22Rv1 (cell line): Measurements from ENCODE around the gene ATRX.
"Not testable (repeated sequence)": the region's sequence is repeated elsewhere in the genome, so short reads cannot be mapped to it uniquely, and the experiment has no call there.

ENCODE experiments used
- H3K27ac ChIP-seq: fragments of 450-650 bp; 2 replicates; pipeline ENCODE4 v1.5.1; 2017
- ZFX ChIP-seq: fragments of 450-650 bp; IDR thresholded peaks from 2 replicates; pipeline ENCODE4 v1.6.1; 2017; ENCODE audit warnings: antibody characterized with exemption, borderline replicate concordance
- TF ChIP-seq, protein P1 (sequence below): fragments of 450-650 bp; IDR thresholded peaks from 2 replicates; pipeline ENCODE4 v1.5.1; 2017; ENCODE audit warnings: mild to moderate bottlenecking

Gene ATRX

DNA sequence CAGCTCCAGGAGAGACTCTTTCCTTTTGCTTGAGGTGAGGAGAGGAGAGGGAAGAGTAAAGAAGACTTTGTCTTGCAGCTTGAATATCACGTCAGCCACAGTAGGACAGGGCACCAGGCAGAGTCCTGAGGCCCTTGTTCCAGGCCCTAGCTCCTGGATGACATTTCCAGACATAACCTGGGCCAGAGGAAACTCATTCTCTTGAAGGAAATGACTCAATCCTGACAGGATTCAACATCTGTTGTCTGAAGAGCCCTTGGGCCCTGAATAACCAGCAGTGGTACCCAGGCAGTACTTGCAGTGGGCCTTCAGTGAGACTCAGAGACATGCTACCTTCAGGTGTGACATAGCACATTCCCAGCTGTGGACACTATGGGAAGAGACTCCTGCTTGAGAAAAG is 276.0 kb downstream of the ATRX start:
- no peak overlapping the region for H3K27ac ChIP-seq
- TF ChIP-seq, protein P1, sequence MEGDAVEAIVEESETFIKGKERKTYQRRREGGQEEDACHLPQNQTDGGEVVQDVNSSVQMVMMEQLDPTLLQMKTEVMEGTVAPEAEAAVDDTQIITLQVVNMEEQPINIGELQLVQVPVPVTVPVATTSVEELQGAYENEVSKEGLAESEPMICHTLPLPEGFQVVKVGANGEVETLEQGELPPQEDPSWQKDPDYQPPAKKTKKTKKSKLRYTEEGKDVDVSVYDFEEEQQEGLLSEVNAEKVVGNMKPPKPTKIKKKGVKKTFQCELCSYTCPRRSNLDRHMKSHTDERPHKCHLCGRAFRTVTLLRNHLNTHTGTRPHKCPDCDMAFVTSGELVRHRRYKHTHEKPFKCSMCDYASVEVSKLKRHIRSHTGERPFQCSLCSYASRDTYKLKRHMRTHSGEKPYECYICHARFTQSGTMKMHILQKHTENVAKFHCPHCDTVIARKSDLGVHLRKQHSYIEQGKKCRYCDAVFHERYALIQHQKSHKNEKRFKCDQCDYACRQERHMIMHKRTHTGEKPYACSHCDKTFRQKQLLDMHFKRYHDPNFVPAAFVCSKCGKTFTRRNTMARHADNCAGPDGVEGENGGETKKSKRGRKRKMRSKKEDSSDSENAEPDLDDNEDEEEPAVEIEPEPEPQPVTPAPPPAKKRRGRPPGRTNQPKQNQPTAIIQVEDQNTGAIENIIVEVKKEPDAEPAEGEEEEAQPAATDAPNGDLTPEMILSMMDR: no peak
- TF ChIP-seq ZFX: no peak

DNA sequence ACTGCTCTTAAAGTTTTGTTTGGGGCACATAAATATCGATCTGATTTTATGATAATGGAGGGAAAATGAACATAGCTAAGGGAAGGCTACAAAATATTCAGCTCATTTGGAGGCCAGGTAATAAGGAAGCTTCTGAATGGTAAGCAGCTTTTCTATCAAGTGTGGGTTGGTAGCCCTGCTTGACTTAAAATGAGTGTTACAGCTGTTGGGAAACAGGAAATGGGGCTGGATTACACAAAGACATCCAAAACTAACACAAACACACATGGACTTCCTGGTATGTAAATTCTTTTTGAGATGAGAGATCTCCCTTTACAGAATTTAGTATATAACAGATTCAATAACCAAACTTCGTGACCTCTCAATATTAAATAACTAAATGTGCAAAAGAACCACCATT is 280.8 kb downstream of the ATRX start:
- TF ChIP-seq ZFX: no peak
- TF ChIP-seq, protein P1: no peak
- no peak overlapping the region for H3K27ac ChIP-seq

DNA sequence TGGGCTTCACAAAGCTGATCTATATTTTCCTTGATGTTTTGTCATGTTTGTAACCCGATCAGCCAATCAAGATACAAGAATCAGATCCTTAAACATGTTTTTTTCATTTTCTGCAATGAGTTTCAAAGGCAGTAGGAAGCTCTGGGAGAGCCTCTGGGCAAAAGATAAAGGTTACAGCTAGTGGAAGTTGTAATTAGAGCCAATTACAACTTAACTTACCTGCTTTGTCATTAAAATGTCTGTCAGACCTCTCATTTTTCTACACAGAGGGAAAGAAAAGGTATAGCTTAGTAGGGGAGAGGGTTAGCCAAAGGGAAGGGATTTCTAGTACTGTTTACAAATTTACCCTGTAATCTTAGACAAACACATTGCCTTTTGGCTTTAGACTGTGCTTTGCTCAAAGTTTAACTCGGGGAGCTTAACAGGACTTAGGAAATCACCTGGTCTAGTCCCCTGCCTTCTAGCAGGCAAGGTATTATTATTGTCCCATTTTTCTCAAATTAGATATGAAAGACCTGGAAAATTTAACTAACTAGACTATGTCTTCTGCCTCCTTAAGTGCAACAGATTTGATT is 283.0 kb downstream of the ATRX start:
- no peak for TF ChIP-seq ZFX
- TF ChIP-seq, protein P1: no peak
- no peak overlapping the region for H3K27ac ChIP-seq

DNA sequence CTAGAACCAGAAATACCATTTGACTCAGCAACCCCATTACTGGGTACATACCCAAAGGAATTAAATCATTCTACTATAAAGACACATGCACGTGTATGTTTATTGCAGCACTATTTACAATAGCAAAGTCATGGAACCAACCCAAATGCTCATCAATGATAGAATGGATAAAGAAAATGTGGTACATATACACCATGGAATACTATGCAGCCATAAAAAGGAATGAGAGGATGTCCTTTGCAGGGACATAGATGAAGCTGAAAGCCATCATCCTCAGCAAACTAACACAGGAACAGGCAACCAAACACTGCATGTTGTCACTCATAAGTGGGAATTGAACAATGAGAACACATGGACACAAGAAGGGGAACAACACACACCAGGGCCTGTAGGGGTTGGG is 285.9 kb downstream of the ATRX start:
- H3K27ac ChIP-seq: not testable (repeated sequence)

DNA sequence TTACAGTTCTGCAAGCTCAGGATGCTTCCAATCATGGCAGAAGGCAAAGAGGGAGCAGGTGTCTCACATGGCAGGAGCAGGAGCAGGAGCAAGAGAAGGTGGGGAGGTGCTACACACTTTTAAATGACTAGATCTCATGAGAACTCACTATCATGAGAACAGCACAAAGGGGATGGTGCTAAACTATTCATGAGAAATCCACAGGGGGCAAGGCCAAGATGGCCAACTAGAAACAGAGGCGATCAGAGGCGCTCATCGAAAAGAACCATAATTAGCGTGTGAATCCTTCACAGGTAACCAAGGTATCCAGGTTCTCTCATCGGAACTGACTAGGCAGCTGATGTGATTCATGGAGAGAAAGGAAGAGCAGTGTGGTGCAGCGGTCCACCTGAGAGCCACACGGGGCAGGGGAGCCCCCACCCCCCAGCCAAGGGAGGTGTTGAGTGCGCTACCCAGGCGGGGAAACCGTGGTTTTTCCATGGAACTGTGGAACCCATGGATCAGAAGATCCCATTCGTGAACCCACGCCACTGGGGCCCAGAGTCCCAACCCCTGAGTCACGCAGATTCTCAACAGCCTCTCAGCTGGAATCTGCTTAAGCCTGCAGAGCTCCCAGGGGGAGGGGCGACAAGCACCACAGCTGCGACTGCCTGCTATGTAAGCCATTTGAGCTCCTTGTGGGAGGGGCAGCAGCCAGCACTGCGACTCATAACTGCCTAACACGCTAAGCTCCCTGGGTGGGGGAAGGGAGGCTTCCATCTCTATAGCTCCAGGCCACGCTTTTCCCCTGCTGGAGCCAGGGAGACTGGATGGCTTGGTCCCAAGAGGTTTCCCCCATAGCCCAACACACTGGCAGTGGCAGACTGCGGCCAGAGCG is 292.1 kb downstream of the ATRX start:
- no peak for TF ChIP-seq ZFX
- TF ChIP-seq, protein P1: no peak
- no peak overlapping the region for H3K27ac ChIP-seq

DNA sequence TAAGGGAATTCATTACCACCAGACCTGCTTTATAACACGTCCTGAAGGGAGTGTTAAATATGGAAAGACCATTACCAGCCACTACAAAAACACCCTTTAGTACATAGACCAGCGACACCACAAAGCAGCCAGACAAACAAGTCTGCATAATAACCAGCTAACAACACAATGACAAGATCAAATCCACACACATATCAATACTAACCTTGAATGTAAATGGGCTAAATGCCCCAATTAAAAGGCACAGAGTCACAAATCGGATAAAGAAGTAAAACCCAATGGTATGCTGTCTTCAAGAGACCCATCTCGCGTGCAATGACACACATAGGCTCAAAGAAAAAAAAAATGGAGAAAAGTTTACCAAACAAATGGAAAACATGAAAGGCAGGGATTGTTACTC is 302.0 kb downstream of the ATRX start:
- TF ChIP-seq ZFX: no peak
- TF ChIP-seq, protein P1: no peak
- no peak overlapping the region for H3K27ac ChIP-seq

DNA sequence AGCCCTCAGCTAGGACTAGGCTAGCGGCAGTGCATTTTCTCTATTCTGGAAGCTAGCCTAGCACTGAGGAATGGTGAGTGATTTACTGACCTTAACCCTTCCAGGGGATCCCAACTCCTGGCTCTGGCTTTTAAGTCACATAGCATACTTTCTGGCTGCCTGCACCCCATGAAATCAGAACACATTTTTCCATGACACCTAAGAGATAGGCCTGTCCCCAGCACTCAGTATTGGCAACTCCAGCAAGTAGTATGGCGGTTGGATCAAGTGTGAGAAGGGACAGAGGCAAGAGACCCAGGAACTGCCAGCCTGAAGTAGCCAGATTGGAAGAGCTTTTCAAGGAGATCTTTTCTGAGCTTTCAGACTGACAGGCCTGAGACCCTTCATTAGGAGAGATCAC is 330.6 kb downstream of the ATRX start:
- TF ChIP-seq, protein P1: no peak
- TF ChIP-seq ZFX: no peak
- H3K27ac ChIP-seq: no peak overlapping the region
